Germinal center (tissue), 1 donor: Measurements from ENCODE around the gene BUB1B.

Source experiments
- DNase-seq: peaks from one replicate; pipeline ENCODE4 v3.0.0; 2012; ENCODE audit warnings: mixed read lengths, low spot score

The BUB1B gene

DNA sequence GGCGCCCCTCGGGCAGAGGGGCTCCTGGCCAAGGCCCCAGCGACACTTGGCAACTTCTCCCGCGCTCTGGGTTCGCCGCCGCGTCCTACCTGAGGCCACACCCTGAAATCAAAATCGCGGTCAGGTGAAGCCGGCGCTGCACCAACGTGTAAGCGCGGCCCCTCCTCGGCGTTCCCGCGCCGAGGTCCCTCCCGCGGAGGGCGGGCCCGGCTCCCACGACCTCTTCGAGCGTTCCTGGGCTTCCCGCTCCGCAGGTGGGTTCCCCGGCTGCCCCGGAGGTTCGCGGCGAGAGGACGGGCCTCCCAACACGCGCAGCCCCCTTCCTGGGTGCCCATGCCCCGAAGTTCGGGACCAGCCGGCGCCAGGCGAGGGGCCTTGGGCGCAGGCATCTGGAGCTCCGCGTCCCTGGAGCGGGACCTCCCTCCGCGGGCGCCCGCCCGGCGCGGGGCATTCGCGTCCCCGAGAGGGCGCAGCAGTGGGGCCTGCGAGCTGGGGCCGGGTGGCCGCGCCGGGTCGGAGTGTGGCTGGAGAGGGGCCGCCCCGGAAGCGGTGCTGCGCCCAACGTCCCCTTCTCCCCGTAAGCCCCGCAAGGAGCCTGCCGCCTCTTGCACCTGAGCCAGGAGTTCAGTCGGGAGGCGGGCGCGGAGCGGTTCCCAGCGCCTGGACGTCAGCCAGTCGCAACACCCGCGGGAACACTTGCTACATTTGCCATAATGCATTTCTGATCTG, 91.7 kb downstream of the BUB1B start:
- peak; percentile 53 for DNase-seq

DNA sequence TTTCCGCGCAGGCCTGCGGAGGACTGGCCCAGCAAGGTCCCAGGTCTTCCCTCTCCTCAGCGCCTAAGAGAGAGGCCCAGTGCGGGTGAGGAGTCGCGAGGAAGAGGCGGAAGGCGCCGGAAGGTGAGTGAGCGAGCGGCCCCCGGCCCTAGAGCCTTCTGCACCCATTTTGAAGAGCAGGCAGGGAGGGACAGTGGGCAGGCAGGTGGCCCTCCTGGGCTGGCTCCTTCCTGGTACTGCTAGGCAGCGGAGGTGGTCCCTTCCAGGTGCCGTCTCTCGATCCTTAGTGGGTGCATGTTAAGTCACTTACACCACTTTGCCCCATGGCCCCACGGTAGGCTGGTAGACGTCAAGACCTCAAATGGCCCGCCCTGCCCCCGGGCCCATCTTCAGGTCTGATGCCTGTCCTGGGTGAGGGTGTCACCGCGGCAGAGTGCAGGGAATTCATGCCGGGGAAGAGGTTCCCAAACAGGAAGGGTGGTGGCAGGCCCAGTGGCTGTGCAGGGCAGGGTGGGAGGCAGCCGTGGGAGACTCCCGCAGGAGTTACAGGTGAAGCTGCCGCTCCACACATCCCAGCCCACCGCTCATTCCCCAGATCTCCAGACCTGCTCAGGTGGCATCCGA, 92.4 kb downstream of the BUB1B start:
- DNase-seq: peak; percentile 27

DNA sequence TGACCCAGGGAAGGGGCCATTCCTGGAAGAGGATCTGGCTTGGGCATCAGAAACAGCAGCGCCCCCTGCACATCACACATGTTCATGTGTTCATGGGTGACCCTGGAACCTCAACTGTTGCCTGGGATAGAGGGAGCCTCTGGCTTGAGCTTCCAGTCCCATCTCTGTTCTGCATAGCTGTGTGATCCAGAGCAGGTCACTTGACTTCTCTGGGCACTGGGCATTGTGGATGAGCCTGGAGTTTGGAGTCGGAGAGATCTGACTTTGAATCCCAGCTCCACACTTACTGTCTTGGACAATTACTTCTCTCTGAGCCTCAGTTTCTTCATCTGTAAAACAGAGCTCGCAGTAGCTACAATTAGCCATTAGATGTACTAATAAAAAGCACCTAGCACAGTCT, 93.6 kb downstream of the BUB1B start:
- DNase-seq: no peak

DNA sequence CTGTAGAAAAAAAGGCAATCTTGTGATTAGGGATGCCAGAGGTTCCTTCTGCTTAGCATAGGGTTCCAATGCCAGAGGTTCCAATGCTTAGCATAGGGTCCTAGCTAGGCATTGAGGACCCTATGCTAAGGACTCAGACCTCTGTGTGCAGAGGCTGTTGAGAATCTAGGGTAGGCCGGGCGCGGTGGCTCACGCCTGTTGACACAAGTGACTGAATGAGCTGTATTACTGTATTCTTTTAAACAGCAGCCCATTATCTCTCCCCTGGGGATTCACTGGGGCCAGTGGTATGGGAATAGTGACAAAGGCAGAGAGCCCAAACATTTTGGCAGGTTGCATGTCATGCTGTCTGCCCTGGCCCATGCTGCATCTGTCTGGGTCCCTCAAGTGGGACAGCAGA, 94.2 kb downstream of the BUB1B start:
- no peak for DNase-seq

DNA sequence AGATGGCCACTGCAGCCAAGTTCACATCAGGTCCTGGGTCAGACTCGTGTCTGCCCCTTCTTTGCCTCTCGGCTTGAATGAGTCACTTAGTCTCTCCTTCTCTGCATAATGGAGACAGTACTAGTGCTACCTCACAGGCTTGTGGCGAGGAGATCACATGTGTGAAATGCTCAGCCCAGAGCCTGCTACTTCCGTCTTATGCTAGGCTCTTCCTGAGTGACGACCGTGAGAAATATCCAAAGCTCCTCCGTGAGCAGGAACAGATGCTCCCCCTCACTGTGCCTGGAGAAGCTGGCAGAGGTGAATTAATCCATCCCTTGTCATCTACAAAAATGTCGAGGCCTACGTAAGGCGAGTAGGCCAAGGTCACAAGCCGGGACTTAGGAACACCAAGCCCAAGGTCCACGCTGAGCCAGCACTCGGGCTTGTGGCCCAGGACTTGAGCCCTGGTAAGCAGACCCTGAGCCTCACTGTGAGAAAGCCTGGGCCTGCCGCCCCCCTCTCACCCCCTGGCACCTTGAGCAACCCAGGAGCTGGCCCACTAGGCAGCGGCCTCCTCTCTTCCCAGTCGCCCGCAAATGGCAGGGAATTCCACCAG, 95.9 kb downstream of the BUB1B start:
- no peak for DNase-seq

DNA sequence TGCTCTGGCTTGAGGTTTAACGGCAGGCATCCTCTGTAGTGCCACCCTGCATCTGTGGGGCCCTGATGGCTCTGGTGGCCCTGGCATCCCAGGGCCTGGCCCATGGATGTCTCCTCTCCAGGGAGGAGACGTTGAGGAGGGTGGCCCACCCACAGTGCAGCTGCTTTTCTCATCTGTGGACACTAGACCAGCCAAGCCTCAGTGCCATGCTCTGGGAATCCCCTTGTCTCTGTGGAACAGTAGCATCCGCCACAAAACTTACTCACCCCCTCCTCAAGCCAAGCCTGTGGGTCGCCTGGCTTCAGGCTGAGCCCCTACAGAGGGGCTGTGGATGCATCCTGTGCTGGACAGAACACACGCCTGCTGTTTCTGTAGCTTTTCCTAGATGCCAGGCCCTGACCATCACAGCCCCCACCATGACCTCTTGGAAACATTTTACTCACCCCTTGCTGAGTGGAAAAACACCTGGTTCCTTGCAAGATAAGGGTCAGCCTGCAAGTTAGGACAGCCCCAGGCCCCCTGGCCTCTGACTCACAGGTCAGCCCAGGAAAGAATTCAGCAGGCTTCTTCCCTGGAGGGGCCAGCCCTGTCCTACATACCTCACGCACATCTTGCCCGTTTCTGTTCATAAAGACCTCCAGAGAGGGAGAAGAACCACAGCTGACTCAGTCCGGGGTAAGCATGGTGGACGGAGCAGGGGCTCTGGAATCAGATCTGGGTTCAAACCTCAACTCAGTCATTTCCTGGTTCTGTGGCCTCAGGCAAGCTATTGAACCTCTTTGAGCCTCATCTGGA, 97.0 kb downstream of the BUB1B start:
- no peak for DNase-seq

DNA sequence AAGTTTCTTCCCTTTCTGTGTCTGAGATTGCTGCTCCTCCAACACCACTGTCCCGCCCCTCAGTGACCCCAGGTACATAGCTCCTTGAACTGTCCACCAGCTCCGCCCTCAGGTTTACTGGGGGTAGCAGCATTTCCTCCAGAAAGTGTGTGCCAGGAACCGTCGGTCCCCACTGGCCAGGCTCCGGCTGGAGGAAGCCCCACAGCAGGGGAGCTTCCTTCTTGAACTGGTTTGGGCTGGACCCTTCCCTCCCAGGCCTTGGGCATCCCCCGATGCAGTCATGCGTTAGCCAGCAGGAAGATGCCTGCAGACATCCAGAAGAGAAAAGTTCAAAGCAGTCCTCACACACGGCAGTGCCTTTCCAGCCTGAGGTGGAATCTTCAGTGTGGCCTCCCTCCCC, 97.7 kb downstream of the BUB1B start:
- DNase-seq: no peak

DNA sequence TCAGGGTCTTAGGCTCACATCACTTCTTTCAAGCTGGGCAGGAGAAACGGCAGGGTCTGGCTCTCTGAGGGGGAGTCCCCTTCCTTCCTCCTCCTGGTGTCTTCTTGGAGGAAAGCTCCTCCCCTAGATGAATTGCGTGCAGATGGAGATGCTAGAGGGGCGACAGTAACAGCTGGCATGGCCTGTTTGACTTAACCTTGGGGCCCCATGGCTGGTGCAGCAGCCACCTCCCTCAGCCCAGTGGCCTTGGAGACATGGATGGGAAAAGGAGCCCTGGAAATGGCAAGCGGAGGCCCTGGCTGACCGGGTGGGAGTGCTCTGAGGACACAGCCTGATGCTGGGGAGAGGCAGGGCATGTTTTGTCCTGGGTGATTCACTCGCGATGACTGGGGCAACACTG, 98.2 kb downstream of the BUB1B start:
- DNase-seq: no peak

DNA sequence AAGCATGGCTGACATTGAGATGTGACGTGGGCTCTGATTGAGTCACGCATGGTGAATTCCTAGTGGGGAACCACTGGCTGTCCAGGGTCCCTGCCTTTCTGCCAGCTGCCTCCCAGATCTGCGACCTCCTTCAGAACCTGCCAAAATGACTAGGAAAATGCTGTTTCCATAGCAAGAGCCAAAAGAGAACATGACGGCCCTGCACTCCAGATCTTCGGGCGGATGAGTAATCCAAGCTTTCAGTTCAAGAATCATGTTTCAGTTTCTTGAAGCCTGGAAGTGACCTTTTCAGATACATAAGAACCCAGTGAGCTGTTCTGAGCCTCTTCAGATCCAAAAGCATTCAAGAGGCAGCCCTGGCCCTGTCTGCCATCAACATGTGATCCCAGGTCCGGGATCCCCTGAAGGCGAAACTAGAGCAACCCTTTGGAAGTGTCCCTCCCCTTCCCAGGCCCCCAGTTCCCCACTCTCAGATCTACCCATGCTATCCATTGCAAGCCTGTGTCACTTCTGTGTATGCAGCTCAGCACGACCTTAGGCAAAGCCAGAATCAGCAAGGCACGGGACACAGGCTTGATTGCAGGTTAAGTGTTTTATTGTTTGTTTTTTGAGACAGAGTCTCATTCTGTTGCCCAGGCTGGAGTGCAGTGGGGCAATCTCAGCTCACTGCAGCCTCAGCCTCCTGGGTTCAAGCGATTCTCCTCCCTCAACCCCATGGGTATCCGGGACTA, 102.3 kb downstream of the BUB1B start:
- no peak for DNase-seq

DNA sequence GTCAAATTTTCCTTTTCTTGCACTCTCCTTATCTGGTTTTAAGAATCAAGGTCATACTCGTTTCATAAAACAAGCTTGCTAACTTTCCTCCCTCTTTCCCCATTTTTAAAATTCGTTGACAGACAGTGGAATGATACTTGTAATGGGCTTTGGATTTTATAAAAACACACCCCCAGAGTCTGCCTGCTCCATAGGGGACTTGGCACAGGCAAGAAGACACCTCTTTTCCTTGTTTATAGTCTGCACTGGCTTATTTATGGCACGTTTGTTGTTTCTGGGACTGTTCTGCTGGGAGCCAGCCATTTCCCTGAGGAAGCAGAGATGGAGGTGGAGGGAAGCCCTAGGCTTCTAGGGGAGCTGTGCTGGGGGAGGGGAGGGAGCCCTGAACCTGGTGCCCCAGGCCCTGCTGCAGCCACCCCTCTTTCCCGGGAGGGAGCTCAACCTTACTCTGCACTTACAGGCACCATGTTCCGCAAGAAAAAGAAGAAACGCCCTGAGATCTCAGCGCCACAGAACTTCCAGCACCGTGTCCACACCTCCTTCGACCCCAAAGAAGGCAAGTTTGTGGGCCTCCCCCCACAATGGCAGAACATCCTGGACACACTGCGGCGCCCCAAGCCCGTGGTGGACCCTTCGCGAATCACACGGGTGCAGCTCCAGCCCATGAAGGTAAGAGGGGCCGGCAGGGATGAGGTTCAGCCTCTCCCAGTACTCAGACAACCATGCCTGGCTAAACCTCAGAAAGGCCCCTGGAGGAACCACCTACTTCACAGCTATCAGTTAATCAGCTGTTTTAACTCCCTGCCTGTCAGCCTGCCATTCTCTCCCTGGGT, 103.7 kb downstream of the BUB1B start:
- no peak for DNase-seq

DNA sequence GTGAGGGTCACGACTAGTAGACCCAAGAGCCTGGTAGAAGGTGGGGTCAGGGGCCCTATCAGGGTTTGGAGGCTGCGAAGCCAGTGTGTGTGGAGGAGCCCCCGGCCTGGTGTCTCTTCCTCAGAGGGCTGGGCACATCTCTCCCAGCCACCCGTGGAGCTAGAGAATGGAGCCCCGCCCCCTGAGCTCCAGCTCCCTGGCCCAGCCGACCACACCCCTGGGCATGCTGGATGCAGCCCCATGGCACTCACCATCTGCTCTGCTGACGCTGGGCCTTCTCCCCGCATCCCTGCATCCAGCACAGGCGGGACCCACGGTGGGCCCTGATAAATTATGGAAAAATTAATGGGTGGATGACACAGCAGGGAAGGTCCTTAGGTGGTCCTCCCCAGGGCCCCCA, 104.5 kb downstream of the BUB1B start:
- DNase-seq: no peak

DNA sequence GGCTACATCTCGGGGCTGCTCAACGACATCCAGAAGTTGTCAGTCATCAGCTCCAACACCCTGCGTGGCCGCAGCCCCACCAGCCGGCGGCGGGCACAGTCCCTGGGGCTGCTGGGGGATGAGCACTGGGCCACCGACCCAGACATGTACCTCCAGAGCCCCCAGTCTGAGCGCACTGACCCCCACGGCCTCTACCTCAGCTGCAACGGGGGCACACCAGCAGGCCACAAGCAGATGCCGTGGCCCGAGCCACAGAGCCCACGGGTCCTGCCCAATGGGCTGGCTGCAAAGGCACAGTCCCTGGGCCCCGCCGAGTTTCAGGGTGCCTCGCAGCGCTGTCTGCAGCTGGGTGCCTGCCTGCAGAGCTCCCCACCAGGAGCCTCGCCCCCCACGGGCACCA, 105.0 kb downstream of the BUB1B start:
- no peak for DNase-seq

DNA sequence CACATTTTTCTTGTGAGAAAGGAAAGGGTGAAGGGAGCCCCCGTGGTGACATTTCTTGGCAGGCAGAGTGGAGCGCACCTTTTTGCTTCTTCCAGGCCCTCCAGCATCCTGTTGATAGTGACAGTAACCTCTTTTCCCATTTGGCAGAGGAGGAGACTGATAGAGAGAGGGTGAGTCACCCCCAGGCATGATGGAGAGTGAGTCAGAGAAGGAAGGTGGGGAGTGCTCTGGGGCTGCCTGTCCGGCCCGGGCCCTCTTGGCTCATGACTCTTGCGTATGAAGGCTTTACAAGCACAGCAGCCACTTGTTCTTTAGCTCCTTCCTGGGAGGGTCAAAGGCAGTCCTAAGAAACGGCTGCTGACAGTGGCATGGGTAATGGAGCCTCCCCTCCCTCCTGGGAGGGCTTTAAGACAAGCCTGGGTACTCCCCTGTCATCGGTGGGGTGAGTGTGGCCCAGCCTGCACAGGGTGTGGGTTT, 106.0 kb downstream of the BUB1B start:
- no peak for DNase-seq

DNA sequence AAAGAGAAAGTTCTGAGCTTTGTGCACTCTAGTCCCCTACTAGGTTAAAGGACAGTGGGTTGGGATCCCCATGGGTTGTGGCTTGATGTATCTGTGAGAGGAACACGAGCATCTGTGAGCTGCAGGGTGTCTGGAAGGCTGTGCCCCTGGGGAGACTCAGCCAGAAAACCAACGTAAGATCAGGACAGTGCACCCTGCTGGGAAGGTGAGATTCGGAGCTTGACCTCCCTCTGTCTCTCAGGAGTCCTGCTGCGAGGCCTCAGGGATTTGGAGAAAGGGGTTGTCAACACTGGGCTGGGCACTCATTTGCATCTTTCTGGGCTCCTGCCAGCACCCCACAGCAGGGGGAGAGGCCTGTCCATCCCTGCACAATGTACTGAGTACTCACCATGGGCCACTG, 106.8 kb downstream of the BUB1B start:
- DNase-seq: no peak

DNA sequence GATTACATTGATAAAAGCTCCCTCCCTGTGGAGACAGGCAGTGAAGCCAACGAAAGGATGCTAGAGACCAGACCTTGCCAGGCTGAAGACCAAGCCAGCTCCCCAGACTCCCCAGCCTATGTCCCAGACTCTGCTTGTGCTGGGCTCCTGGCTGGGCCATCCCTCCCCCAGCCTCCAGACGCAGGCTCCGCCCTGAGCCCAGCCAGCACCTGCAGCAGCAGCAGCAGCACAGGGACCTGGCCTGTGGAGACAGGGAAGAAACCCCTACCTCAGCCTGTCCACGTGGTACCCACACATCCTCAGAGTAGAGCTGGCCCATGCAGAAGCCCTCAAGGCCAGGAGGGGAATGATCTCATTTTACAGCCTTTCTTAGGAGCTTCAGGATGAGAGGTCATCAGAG, 108.7 kb downstream of the BUB1B start:
- DNase-seq: no peak

DNA sequence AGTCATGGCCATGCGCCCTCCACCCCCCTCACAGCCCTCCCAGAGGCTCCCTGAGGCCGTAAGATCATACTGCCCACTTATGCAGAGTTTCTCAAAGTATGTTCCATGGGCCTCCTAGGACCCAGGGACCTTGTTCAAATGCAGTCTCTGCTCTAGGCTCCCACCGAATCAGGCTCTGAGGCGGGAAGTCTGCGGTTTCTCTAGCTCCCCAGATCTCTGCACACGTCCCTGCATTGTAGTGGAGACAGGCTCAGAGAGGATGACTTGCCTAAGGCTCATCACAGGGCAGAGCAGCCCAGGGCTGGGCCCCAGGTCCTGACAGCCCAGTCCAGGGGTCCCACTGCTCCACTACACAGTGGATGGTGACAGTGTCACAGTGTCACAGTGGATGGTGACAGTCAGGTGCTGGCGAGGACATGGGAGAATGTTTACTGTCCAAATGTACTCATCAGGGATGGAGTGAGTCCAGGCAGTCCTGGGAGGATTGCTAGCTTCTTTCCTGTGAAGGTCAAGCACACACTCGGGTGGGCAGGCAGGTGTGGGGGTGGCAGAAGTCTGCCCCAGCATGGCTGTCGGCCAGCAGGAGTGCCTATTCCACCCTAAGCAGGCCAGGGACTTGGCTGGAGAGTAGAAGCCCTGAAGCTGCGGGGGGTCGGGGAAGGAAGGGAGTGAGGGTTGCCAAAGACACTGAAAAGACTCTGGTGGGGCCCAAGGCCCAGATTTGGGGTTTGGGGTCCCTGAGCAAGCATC, 109.6 kb downstream of the BUB1B start:
- no peak for DNase-seq
